Endometrial microvascular endothelial cells (primary cell): ENCODE measurements around the gene CLMP. TPM values are rescaled to one million over a fixed set of nuclear protein-coding genes. Genes with fewer than 3 reads are reported as not detected.
"Not testable (repeated sequence)": the region's sequence is repeated elsewhere in the genome, so short reads cannot be mapped to it uniquely, and the experiment has no call there.

ENCODE experiments used
- in situ Hi-C: cut with HindIII; loops from 2 replicates; pipeline ENCODE4 v1.10.0; 2017; ENCODE audit warnings: low sequenced_read_pairs, low pct_unique_long_range_greater_than_20kb; ENCODE audit errors: inconsistent ontology term
- total RNA-seq: library from RNA; depleted of rRNA; stranded (reverse); fragments of >200 nt; gene quantifications from one replicate; pipeline ENCODE4 v1.2.3, GENCODE V29; 2015; ENCODE audit errors: inconsistent ontology term

Gene CLMP
- total RNA-seq, 1 donor from 2014 or later: 0.09 TPM

GRCh38 chr11:123107945-123108495, 87.0 kb downstream of the CLMP start:
- in situ Hi-C loops: no loop called here

GRCh38 chr11:123104697-123105096, 90.4 kb downstream of the CLMP start:
- in situ Hi-C loops: loop anchor here (5.0 kb wide), 1 partner anchor 158 kb away; no protein-coding TSS in a partner anchor

DNA sequence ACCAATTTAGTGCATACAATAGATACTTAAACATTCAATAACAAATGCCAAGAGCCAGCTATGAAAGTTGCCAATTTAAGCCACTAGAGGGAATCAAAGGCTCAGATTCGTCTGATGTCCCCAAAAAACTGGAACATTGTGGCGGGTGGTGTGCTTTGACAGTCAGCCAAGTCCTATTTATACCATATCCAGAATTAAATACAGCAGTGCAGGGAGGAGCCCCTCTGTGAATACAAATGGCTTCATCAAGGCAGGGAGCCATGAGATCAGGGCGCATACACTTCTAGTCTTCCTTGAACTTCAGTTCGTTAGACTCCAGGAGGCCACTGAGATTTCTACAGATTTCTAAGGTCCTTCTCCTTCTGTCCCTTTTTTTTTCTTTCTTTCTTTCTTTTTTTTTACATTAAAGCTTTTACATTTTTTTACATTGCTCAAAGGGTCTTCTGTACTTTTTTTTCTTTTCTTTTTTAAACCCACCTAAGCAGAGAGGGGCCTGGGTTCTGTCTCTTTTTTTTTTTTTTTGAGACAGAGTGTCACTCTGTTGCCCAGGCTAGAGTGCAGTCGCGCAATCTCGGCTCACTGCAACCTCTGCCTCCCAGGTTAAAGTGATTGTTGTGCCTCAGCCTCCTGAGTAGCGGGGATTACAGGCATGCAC, 91.6 kb downstream of the CLMP start:
- in situ Hi-C loops: loop anchor here (5.0 kb wide), 1 partner anchor 159 kb away; no protein-coding TSS in a partner anchor

DNA sequence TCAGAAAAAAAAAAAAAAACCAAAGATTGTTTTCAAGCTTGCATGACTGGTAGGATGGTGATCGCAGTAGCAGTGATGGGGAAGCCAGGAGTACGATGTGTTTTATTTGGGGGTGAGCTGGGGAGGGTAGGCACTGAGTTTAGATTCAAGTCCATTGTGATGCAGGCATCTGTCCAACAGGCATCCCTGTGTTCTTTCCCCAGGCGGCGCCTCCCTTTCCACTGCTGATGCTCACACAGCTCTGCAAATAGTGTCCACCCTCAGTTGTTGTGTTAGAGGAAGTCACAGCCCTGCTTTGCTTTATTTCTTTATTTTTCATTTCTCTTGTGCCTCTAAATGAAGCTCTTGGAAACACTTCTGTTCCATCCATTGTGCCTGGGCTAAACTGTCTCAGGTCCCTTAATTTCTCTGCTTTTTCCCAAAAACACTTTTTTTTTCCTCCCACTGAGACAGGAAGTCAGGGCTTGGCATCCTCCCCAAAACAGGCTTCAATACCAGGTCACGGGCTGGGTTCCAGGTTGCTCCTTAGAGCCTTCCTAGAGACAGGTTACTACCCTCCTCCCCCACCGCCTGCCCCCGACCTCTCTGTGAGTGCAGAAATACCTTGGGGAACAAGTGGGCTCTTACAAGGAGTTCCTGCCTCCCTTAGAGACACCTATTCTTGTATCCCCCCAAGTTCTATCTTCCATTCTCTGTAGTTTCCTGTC, 94.5 kb downstream of the CLMP start:
- in situ Hi-C loops: loop anchor here (5.0 kb wide), 1 partner anchor 162 kb away; no protein-coding TSS in a partner anchor

- in situ Hi-C loops: no loop called here
Observed at GRCh38 chr11:123098990-123099389, 96.1 kb downstream of the CLMP start.

GRCh38 chr11:123093739-123094138, 101.3 kb downstream of the CLMP start:
- in situ Hi-C loops: no loop called here

DNA sequence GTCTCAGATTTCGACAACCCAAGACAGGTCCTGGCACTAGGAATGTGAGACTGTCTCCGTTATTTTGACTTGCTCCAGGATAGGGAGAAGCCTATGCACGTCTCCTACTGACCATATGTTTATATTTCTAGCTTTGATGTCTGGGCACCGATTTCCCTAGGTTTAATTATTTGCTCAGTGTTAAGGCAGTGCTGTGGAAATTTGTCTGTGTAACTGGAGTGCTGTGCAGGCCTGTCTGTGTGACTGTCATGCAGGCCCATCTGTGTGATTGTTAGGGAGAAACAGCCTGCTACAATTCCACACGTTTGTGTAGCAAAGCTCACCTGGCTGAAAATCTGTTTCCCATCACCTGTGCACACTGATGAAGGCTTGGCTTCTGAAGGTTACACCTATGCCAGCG, 103.5 kb downstream of the CLMP start:
- in situ Hi-C loops: no loop called here

GRCh38 chr11:123090168-123090567, 104.9 kb downstream of the CLMP start:
- in situ Hi-C loops: not testable (repeated sequence)

- in situ Hi-C loops: not testable (repeated sequence)
Observed at GRCh38 chr11:123088896-123089295, 106.2 kb downstream of the CLMP start.

- in situ Hi-C loops: not testable (repeated sequence)
Observed at GRCh38 chr11:123087657-123088056, 107.4 kb downstream of the CLMP start.

DNA sequence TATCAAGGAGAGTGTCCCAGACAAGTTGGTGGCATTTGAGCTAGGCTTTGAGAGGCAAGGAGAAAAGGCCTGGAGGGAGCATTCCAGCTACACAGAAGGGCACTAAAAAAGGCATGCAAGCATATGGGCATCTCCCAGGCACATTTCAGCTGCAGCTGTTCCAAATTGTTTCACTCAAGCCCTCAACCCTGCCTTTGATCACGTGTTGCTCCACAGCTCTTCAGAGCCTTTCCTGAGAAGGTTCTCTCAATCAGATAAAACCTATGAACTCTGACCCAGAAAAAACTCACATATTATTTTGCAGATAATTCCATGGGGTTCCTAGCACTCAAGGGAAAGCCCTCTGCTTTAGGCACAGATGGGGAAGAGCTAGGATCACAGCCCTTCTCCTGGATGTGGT, 108.7 kb downstream of the CLMP start:
- in situ Hi-C loops: no loop called here

GRCh38 chr11:123085497-123085896, 109.6 kb downstream of the CLMP start:
- in situ Hi-C loops: no loop called here

GRCh38 chr11:123084454-123084853, 110.6 kb downstream of the CLMP start:
- in situ Hi-C loops: no loop called here

DNA sequence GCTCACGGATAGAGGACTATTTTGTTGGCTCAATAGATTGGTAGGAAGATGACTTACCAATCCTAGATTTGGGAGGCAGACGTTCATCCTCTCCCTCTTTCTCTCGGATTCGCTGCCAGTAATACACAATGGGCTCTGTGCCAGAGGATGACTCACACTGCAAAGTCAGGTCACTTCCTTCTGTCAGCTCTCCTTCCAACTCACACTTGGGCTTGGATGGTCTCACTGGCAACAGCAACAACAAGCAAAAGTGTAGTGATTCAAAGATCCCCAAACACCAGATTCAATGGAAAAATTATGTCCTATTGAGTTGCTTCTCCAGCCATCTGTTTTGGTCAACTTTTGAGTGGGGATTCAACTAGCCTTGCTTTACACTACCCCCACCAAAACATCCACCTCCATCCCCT, 111.4 kb downstream of the CLMP start:
- in situ Hi-C loops: no loop called here

DNA sequence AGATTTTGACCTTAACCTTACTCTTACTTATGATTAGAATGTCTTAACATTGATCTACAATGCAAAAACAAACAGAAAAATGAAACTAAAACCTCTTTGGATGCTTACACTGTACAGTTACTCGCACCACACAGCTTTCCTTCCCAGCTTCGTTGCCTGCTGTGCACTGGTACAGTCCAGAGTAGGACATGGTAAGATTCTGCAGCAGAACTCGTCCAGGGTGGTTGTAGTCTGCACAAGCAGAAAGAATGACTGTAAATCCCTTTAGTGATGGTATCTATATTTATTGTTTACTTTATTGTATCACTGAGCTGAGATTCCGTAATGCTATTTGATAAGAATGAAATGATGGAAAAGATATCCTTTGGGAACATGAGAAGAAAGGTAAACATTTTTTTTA, 112.1 kb downstream of the CLMP start:
- in situ Hi-C loops: no loop called here

GRCh38 chr11:123080015-123080414, 115.0 kb downstream of the CLMP start:
- in situ Hi-C loops: no loop called here

- in situ Hi-C loops: no loop called here
Observed at GRCh38 chr11:123076484-123076883, 118.6 kb downstream of the CLMP start.

- in situ Hi-C loops: no loop called here
Observed at GRCh38 chr11:123073343-123074057, 121.5 kb downstream of the CLMP start.

GRCh38 chr11:123072762-123073161, 122.3 kb downstream of the CLMP start:
- in situ Hi-C loops: no loop called here
